PC-9 (cell line): Measurements from ENCODE around the gene RUNX2. TPM values are rescaled to one million over a fixed set of nuclear protein-coding genes. Genes with fewer than 3 reads are reported as not detected.
"Not testable (repeated sequence)": the region's sequence is repeated elsewhere in the genome, so short reads cannot be mapped to it uniquely, and the experiment has no call there.

Source experiments
- BruUV-seq: library from RNA; stranded (reverse); fragments of 400-500 nt; replicated peaks from 2 replicates; lab custom pipeline; 2021; lab: Mats Ljungman, UMichigan
- CTCF ChIA-PET: fragments of 300-600 bp; sonication (Branson Sonifier 250); formaldehyde crosslinking; loops from one replicate; lab custom pipeline; 2022; ENCODE audit warnings: antibody characterized with exemption; lab: Charles Lee
- POLR2A ChIA-PET: fragments of 300-600 bp; sonication (Branson Sonifier 250); formaldehyde crosslinking; loops from one replicate; lab custom pipeline; 2022; ENCODE audit warnings: antibody characterized with exemption; ENCODE audit not compliant: unreplicated experiment; lab: Charles Lee
- DNase-seq, 2 experiments: peaks; one replicate each; pipeline versions ENCODE4 v3.0.0 to v3.0.0-alpha.2; 2015 to 2022; ENCODE audit warnings: mixed read lengths in 1 of 2
- H2AFZ ChIP-seq: fragments of 200-600 bp; sonication (generic); 2 replicates; pipeline ENCODE4 v1.8.1; 2017; ENCODE audit warnings: antibody characterized with exemption
- H3F3A ChIP-seq: fragments of 200-600 bp; sonication (generic); 2 replicates; pipeline ENCODE4 v1.8.1; 2017; ENCODE audit warnings: antibody characterized with exemption, mild to moderate bottlenecking, low read depth; ENCODE audit not compliant: insufficient read depth
- H3K27ac ChIP-seq: fragments of 200-600 bp; sonication (generic); 2 replicates; pipeline ENCODE4 v1.6.1; 2016; ENCODE audit warnings: mixed run types
- H3K27me3 ChIP-seq: fragments of 200-600 bp; sonication (generic); 2 replicates; pipeline ENCODE4 v1.6.1; 2016; ENCODE audit warnings: low read depth, mixed run types; ENCODE audit not compliant: insufficient read depth
- H3K36me3 ChIP-seq: fragments of 200-600 bp; sonication (generic); 2 replicates; pipeline ENCODE4 v1.6.1; 2016; ENCODE audit warnings: low read depth, mixed run types
- H3K4me1 ChIP-seq: fragments of 200-600 bp; sonication (generic); replicated peaks from 2 replicates; pipeline ENCODE4 v1.6.1; 2016; ENCODE audit warnings: mixed run types; ENCODE audit not compliant: insufficient read depth
- H3K4me2 ChIP-seq: fragments of 200-600 bp; sonication (generic); 2 replicates; pipeline ENCODE4 v1.6.1; 2017; ENCODE audit warnings: mixed run types
- H3K4me3 ChIP-seq: fragments of 200-600 bp; sonication (generic); 2 replicates; pipeline ENCODE4 v1.6.1; 2016; ENCODE audit warnings: mixed run types
- H3K79me2 ChIP-seq: fragments of 200-600 bp; sonication (generic); 2 replicates; pipeline ENCODE4 v1.6.1; 2017; ENCODE audit warnings: low read depth, mixed run types
- H3K9me2 ChIP-seq: fragments of 200-600 bp; sonication (generic); 2 replicates; pipeline ENCODE4 v1.8.1; 2017; ENCODE audit warnings: mild to moderate bottlenecking; ENCODE audit not compliant: insufficient read depth
- H3K9me3 ChIP-seq: fragments of 200-600 bp; sonication (generic); 2 replicates; pipeline ENCODE4 v1.8.1; 2016; ENCODE audit warnings: low read depth; ENCODE audit not compliant: insufficient read depth
- H4K20me1 ChIP-seq: fragments of 200-600 bp; sonication (generic); 2 replicates; pipeline ENCODE4 v1.8.1; 2017; ENCODE audit not compliant: insufficient read depth
- EZH2 ChIP-seq: fragments of 200-600 bp; sonication (generic); IDR thresholded peaks from 2 replicates; pipeline ENCODE4 v1.8.0; 2017; ENCODE audit warnings: antibody characterized with exemption, low read depth
- intact Hi-C: fragments of 100-400 bp; cut with micrococcal nuclease; formaldehyde crosslinking; loops from one replicate; pipeline ENCODE4 v1.10.0; 2022; ENCODE audit not compliant: unreplicated experiment
- total RNA-seq: library from RNA; stranded (reverse); gene quantifications from 2 replicates; pipeline ENCODE4 v1.2.3, GENCODE V29; 2021
- TF ChIP-seq, protein P1 (sequence below): fragments of 200-600 bp; sonication (generic); conservative IDR thresholded peaks from 2 replicates; pipeline ENCODE4 v1.6.1; 2017; ENCODE audit warnings: mixed run types, antibody characterized with exemption, mild to moderate bottlenecking, moderate library complexity

Gene RUNX2
- total RNA-seq, 1 experiment from 2014 or later, result 12.5 TPM

DNA sequence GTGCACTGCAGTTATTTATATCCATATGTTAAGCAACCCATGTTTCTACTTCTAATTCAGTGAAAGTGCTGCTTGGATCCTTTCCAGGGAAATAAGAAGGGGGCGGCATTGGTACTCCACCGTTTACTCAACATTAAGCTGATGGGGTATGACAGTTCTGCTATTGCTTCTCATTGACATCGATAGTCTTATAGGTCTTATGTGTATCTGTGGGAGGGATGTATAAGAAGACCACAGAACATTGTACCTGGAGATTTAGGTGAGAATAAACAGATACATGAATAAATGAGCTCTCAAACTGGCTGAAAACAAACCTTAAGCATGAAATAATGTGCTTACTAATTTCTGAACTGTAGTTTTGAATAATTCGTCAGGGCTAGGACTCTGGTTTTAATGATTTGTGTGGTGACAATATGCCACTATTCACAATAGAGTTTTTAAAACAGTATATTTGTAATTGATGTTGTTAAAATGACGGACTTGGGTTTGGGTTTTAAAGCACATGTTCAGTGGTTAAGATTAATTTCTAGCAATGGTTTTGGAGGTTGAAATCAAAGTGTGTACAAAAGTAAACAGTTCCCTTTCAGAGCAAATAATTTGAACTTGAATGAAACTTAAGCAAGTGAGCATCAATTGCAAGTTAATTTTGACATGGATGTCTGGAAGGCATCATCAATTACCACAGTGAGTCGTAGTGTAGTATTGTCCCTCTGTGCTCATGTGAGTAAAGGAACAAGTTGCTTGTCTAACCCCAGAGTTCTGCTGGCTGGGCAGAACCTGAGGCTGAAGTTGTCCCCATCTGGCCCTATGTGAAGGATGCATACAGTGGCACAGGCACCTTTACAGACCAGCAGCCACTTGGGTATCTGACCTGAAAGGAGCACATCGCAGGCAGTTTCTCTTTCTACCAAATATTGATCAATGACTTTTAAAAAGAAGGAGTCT, 134.3 kb downstream of the RUNX2 start:
- TF ChIP-seq, protein P1, sequence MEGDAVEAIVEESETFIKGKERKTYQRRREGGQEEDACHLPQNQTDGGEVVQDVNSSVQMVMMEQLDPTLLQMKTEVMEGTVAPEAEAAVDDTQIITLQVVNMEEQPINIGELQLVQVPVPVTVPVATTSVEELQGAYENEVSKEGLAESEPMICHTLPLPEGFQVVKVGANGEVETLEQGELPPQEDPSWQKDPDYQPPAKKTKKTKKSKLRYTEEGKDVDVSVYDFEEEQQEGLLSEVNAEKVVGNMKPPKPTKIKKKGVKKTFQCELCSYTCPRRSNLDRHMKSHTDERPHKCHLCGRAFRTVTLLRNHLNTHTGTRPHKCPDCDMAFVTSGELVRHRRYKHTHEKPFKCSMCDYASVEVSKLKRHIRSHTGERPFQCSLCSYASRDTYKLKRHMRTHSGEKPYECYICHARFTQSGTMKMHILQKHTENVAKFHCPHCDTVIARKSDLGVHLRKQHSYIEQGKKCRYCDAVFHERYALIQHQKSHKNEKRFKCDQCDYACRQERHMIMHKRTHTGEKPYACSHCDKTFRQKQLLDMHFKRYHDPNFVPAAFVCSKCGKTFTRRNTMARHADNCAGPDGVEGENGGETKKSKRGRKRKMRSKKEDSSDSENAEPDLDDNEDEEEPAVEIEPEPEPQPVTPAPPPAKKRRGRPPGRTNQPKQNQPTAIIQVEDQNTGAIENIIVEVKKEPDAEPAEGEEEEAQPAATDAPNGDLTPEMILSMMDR, result no peak
- no peak for TF ChIP-seq EZH2
- CTCF ChIA-PET, result no interaction called here
- POLR2A ChIA-PET, result interaction anchor here (0.6 kb wide), 1 partner anchor 1170 kb away, joined by 3 read pairs; no protein-coding TSS in a partner anchor
- BruUV-seq, result no TSS peak
- H3K4me1 ChIP-seq, result no peaks in the 10 kb centered on the region
- no peaks in the 10 kb centered on the region for H3F3A ChIP-seq
- H3K9me3 ChIP-seq, result no peaks in the 10 kb centered on the region
- no peak overlapping the region for H3K4me3 ChIP-seq
- no peaks in the 10 kb centered on the region for H4K20me1 ChIP-seq
- DNase-seq, result no peak
- no peaks in the 10 kb centered on the region for H3K79me2 ChIP-seq
- H3K27ac ChIP-seq, result no peak overlapping the region
- no peaks in the 10 kb centered on the region for H3K27me3 ChIP-seq
- no peaks in the 10 kb centered on the region for H3K9me2 ChIP-seq
- no peak overlapping the region for H2AFZ ChIP-seq
- intact Hi-C loops, result no loop called here
- no peaks in the 10 kb centered on the region for H3K36me3 ChIP-seq
- no peak overlapping the region for H3K4me2 ChIP-seq

DNA sequence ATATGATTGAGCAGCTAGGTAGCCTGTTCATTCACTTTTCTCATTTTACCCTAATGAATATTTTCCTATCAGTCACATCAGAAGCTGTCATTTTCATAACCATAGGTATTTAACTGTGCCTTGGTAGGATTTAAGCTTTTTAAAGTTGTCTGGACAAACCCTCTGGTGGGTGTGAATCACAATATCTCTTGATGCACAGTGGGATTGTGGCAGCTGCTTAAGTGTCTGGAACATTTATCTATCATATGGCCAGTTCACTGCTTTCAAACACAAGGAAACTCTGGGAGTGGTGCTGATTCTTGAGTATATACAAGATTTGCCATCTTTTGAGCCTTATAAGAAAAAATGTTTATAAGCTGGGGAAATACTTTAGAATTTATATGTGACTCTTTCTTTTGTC, 136.6 kb downstream of the RUNX2 start:
- Histone ChIP-seq H3K36me3 (no peaks in the 10 kb centered on the region), H3K79me2 (no peaks in the 10 kb centered on the region), H4K20me1 (no peaks in the 10 kb centered on the region), H3K9me3 (0 out of 2 replicates have a peak, but pooled peaks cover 3% of the 10 kb centered on the region), H3K9me2 (no peaks in the 10 kb centered on the region), H3K4me1 (no peaks in the 10 kb centered on the region), H3K4me3 (no peak overlapping the region), H3F3A (no peaks in the 10 kb centered on the region), H3K4me2 (no peak overlapping the region), H2AFZ (no peak overlapping the region), H3K27me3 (no peaks in the 10 kb centered on the region), H3K27ac (no peak overlapping the region)
- no peak for DNase-seq
- TF ChIP-seq, protein P1, result no peak
- no peak for TF ChIP-seq EZH2
- ChIA-PET CTCF (no interaction called here), POLR2A (no interaction called here)
- BruUV-seq, result no TSS peak
- intact Hi-C loops, result no loop called here

DNA sequence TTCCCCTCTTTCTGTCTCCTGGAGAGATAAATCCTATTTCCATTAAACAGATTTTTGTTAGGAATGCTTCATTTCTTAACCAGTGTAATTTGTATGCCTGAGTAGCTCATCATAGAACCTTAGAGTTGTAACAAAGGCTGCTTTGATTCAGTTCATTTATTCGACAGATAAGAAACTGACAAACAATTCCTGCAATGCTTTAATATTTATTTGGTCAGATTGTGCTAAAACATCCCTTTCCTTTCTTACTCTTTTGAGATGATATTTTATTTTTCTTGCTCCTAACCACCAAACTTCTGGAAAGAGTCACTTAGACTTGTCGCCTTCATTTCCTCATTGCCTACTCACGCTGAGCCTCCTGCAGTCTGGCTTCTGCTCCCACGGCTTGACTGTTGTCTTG, 138.6 kb downstream of the RUNX2 start:
- intact Hi-C loops, result no loop called here
- H3K9me2 ChIP-seq, result no peaks in the 10 kb centered on the region
- ChIA-PET POLR2A (no interaction called here), CTCF (no interaction called here)
- no peaks in the 10 kb centered on the region for H3F3A ChIP-seq
- TF ChIP-seq, protein P1, result no peak
- TF ChIP-seq EZH2, result no peak
- no peak overlapping the region for H3K27ac ChIP-seq
- no peak overlapping the region for H3K4me2 ChIP-seq
- 0 out of 2 replicates have a peak, but pooled peaks cover 3% of the 10 kb centered on the region for H3K9me3 ChIP-seq
- H3K4me1 ChIP-seq, result no peaks in the 10 kb centered on the region
- H3K27me3 ChIP-seq, result no peaks in the 10 kb centered on the region
- no peaks in the 10 kb centered on the region for H4K20me1 ChIP-seq
- no peak overlapping the region for H2AFZ ChIP-seq
- no TSS peak for BruUV-seq
- no peaks in the 10 kb centered on the region for H3K79me2 ChIP-seq
- no peak for DNase-seq
- no peaks in the 10 kb centered on the region for H3K36me3 ChIP-seq
- H3K4me3 ChIP-seq, result no peak overlapping the region

DNA sequence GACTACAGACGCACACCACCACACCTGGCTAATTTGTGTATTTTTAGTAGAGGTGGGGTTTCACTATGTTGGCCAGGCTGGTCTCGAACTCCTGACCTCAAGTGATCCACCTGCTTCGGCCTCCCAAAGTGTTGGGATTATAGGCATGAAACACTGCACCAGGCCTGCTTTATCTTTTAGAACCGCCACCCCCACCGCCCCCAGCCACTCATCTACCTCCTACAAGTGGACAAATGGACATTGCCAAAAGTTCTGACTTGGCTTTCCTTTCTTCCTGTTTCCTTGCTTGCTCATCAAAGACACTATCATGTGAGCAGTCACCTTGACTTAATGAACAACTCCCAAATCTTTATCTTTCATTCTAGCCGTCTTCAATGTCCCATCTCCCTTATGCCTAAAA, 139.3 kb downstream of the RUNX2 start:
- H3K36me3 ChIP-seq, BruUV-seq: not testable (repeated sequence)

More for the DNA sequence above, 139.3 kb downstream of the RUNX2 start:
- H3K27me3 ChIP-seq, H3K4me1 ChIP-seq, H3K79me2 ChIP-seq, H2AFZ ChIP-seq, H3F3A ChIP-seq, H3K4me2 ChIP-seq, DNase-seq, CTCF ChIA-PET, H3K9me2 ChIP-seq, intact Hi-C loops, H3K4me3 ChIP-seq, H3K27ac ChIP-seq, H3K9me3 ChIP-seq, H4K20me1 ChIP-seq: not testable (repeated sequence)
- POLR2A ChIA-PET, result interaction anchor here (0.6 kb wide), 1 partner anchor 87 kb away, joined by 3 read pairs; no protein-coding TSS in a partner anchor
